Lower lobe of right lung (tissue), 2 donors: Measurements from ENCODE around the gene PPP3CA. TPM values are rescaled to one million over a fixed set of nuclear protein-coding genes. Genes with fewer than 3 reads are reported as not detected.
"Not testable (repeated sequence)": the region's sequence is repeated elsewhere in the genome, so short reads cannot be mapped to it uniquely, and the experiment has no call there.

Experiments
- ATAC-seq, 2 donors: fragments of 200-7000 bp; cut with Tn5 transposase; one replicate each; pipeline ENCODE4 v1.9.1; 2020 to 2022; ENCODE audit warnings: mild to moderate bottlenecking in 2 of 2, moderate library complexity in 2 of 2
- DNase-seq: peaks from one replicate; pipeline ENCODE4 v3.0.0-alpha.2; 2020
- H3K27ac ChIP-seq: fragments of 200-600 bp; one replicate; pipeline ENCODE4 v1.8.0; 2022
- H3K27me3 ChIP-seq: fragments of 200-600 bp; one replicate; pipeline ENCODE4 v1.8.0; 2022; ENCODE audit warnings: low read depth
- H3K36me3 ChIP-seq: fragments of 200-600 bp; one replicate; pipeline ENCODE4 v1.8.0; 2022; ENCODE audit warnings: mild to moderate bottlenecking
- H3K4me1 ChIP-seq: fragments of 200-600 bp; one replicate; pipeline ENCODE4 v1.8.0; 2022
- H3K4me3 ChIP-seq: fragments of 200-600 bp; one replicate; pipeline ENCODE4 v1.8.0; 2022; ENCODE audit warnings: mild to moderate bottlenecking
- H3K9me3 ChIP-seq: fragments of 200-600 bp; one replicate; pipeline ENCODE4 v1.8.0; 2022
- CTCF ChIP-seq: fragments of 200-600 bp; IDR thresholded peaks from one replicate; pipeline ENCODE4 v1.8.0; 2022; ENCODE audit warnings: antibody characterized with exemption, mild to moderate bottlenecking
- intact Hi-C: fragments of 100-400 bp; cut with DNase I; formaldehyde crosslinking; loops from one replicate; pipeline ENCODE4 v1.11.0; 2022
- total RNA-seq: library from RNA; stranded (reverse); fragmentation: NEBNext Ultra II Directional; extraction: Animal tissue kit (Norgen Biotek cat#: 25700); gene quantifications from one replicate; pipeline ENCODE4 v1.2.1, GENCODE V29; 2021
- donor health status: DM: no; HTN: yes; CAD: no; lungs with severe emphysema.

Gene PPP3CA
- total RNA-seq, 1 donor from 2014 or later, result 50.2 TPM

GRCh38 chr4:101098666-101099400, 248.5 kb downstream of the PPP3CA start:
- DNase-seq (no peak), ATAC-seq (no peak)
- Histone ChIP-seq H3K4me3 (no peak overlapping the region), H3K4me1 (peaks cover 18% of the 10 kb centered on the region), H3K9me3 (no peaks in the 10 kb centered on the region), H3K36me3 (no peaks in the 10 kb centered on the region), H3K27ac (no peak overlapping the region), H3K27me3 (no peaks in the 10 kb centered on the region)
- no peak for TF ChIP-seq CTCF
- intact Hi-C loops, result no loop called here

- intact Hi-C loops, H3K9me3 ChIP-seq, H3K4me1 ChIP-seq: not testable (repeated sequence)
Measured at GRCh38 chr4:101092609-101093008, 254.7 kb downstream of the PPP3CA start.

GRCh38 chr4:101089168-101089567, 258.2 kb downstream of the PPP3CA start:
- Histone ChIP-seq H3K9me3 (no peaks in the 10 kb centered on the region), H3K36me3 (peaks cover 6% of the 10 kb centered on the region), H3K27me3 (no peaks in the 10 kb centered on the region), H3K27ac (no peak overlapping the region), H3K4me3 (no peak overlapping the region), H3K4me1 (no peaks in the 10 kb centered on the region)
- ATAC-seq (no peak), DNase-seq (no peak)
- no peak for TF ChIP-seq CTCF
- intact Hi-C loops, result no loop called here

More at GRCh38 chr4:101092609-101093008, 254.7 kb downstream of the PPP3CA start:
- H3K27ac ChIP-seq, ATAC-seq, H3K27me3 ChIP-seq, DNase-seq, H3K4me3 ChIP-seq, H3K36me3 ChIP-seq: not testable (repeated sequence)

GRCh38 chr4:101086801-101087586, 260.3 kb downstream of the PPP3CA start:
- H3K4me3 ChIP-seq, result no peak overlapping the region
- ATAC-seq (no peak), DNase-seq (no peak)
- no peaks in the 10 kb centered on the region for H3K9me3 ChIP-seq
- intact Hi-C loops, result no loop called here
- H3K27ac ChIP-seq, result no peak overlapping the region
- no peaks in the 10 kb centered on the region for H3K27me3 ChIP-seq
- no peaks in the 10 kb centered on the region for H3K4me1 ChIP-seq
- H3K36me3 ChIP-seq, result peaks cover 5% of the 10 kb centered on the region
- no peak for TF ChIP-seq CTCF

- intact Hi-C loops, result no loop called here
Measured at GRCh38 chr4:101083131-101083530, 264.2 kb downstream of the PPP3CA start.

More at GRCh38 chr4:101083131-101083530, 264.2 kb downstream of the PPP3CA start:
- Histone ChIP-seq H3K4me1 (no peaks in the 10 kb centered on the region), H3K27me3 (no peaks in the 10 kb centered on the region), H3K27ac (no peak overlapping the region), H3K4me3 (no peak overlapping the region), H3K9me3 (no peaks in the 10 kb centered on the region), H3K36me3 (peaks cover 9% of the 10 kb centered on the region)
- TF ChIP-seq CTCF, result no peak
- DNase-seq (no peak), ATAC-seq (no peak)
